ENCODE results near the gene CDH23.

GRCh38 chr10:71564194-71564820 is 167.6 kb downstream of the CDH23 start:
- TF ChIP-seq, protein P1, sequence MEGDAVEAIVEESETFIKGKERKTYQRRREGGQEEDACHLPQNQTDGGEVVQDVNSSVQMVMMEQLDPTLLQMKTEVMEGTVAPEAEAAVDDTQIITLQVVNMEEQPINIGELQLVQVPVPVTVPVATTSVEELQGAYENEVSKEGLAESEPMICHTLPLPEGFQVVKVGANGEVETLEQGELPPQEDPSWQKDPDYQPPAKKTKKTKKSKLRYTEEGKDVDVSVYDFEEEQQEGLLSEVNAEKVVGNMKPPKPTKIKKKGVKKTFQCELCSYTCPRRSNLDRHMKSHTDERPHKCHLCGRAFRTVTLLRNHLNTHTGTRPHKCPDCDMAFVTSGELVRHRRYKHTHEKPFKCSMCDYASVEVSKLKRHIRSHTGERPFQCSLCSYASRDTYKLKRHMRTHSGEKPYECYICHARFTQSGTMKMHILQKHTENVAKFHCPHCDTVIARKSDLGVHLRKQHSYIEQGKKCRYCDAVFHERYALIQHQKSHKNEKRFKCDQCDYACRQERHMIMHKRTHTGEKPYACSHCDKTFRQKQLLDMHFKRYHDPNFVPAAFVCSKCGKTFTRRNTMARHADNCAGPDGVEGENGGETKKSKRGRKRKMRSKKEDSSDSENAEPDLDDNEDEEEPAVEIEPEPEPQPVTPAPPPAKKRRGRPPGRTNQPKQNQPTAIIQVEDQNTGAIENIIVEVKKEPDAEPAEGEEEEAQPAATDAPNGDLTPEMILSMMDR (IDR thresholded peaks at IDR 0.05): no peak
- no peak for TF ChIP-seq EZH2 (IDR thresholded peaks at IDR 0.05; ENCODE audit: borderline replicate concordance, insufficient read depth, low read depth, low read length, poor library complexity, severe bottlenecking)
